Fibroblast of mammary gland (primary cell): ENCODE data around the gene GALNT10.

ENCODE experiments used
- DNase-seq: peaks from one replicate; pipeline ENCODE4 v3.0.0-alpha.2; 2010; ENCODE audit warnings: low read depth
- H3K4me3 ChIP-seq: 2 replicates; pipeline ENCODE4 v1.5.1; 2011; ENCODE audit warnings: low read depth, mild to moderate bottlenecking, low read length, moderate library complexity; ENCODE audit not compliant: control insufficient read depth
- TF ChIP-seq, protein P1 (sequence below): conservative IDR thresholded peaks from 2 replicates; pipeline ENCODE4 v1.5.1; 2011; ENCODE audit warnings: low read depth, low read length, inconsistent platforms; ENCODE audit not compliant: control insufficient read depth, insufficient read depth

GALNT10 gene

DNA sequence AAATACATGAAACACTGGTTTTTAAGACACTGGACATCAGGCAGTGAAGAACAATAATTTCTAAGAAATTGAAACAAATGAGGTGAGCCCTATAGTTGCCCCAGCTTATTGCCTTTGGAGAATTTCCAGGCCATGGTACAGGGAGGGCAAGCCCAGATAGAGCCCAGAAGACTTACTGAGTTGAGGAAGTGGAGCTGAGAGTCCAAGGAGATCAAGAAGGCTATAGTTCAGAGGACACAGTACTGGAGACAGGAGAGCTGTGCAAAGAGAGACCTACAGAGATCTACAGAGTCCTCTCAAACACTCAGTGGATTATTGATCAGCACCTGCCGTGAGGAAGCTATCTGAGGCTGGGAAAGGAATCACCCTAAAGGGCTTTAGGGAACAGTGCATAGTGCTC is 112.6 kb downstream of the GALNT10 start:
- no peak for DNase-seq
- no peak overlapping the region for H3K4me3 ChIP-seq
- TF ChIP-seq, protein P1, sequence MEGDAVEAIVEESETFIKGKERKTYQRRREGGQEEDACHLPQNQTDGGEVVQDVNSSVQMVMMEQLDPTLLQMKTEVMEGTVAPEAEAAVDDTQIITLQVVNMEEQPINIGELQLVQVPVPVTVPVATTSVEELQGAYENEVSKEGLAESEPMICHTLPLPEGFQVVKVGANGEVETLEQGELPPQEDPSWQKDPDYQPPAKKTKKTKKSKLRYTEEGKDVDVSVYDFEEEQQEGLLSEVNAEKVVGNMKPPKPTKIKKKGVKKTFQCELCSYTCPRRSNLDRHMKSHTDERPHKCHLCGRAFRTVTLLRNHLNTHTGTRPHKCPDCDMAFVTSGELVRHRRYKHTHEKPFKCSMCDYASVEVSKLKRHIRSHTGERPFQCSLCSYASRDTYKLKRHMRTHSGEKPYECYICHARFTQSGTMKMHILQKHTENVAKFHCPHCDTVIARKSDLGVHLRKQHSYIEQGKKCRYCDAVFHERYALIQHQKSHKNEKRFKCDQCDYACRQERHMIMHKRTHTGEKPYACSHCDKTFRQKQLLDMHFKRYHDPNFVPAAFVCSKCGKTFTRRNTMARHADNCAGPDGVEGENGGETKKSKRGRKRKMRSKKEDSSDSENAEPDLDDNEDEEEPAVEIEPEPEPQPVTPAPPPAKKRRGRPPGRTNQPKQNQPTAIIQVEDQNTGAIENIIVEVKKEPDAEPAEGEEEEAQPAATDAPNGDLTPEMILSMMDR, result no peak

DNA sequence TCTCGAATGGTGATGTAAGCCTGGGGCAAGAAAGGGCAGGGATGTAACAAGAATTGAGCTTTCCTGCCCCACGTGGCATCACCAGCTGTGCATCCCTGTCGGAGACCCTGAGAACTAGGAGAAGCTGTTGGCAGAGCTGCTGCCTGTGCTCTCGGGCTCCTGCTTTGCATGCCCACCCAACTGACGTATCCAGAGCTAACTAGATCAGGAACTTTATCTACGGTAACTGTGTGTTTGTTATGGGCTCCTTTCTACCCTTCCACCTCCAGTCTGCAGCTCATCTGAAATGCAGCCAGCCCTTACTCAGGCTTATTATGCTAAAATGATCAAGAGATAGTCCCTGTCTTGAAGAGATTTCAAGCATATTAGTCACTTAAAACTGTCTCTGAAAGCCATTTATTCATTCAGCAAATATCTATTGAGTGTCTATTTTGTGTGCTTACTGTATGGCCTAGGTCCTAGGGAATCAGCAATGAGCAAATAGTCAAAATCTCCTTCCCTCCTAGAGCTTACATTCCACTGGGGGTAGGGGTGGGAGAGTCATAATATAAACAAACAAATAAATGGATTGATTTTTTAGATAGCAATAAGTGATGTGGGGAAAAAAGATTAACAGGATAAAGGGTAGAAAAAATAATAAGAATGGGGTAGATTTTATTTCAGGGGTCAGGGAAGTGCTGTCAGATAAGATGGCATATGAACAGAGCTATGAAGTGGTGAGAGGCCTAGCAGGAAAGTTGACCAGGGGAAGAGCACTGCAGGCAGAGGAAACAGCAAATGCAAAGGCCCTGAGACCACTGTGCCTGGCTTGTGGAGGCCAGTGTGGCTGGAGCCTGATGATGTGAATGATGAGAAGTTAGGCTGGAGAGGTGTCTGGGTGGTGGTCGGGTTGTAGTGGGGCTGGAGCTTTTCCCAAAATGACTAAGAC is 118.2 kb downstream of the GALNT10 start:
- TF ChIP-seq, protein P1, result no peak
- no peak overlapping the region for H3K4me3 ChIP-seq
- peak; percentile 57 for DNase-seq

DNA sequence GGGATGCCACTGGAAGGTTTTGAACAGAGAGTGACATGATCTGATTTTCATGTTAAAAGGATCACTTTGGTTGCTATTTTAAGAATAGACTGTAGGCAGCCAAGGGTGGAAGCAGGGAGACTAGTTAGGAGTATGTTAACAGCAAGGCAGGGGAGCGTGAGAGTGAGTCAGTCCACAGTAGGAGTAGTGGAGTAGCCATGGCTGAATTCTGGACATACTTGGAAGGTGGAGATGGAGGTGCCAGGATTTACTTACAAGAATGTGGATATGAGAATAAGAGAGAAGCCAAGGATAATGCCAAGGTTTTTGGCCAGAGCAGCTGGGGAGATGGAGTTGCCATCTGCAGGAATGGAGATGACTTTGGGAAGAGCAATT is 118.8 kb downstream of the GALNT10 start:
- DNase-seq, result peak; percentile 22
- no peak overlapping the region for H3K4me3 ChIP-seq
- TF ChIP-seq, protein P1, result no peak

DNA sequence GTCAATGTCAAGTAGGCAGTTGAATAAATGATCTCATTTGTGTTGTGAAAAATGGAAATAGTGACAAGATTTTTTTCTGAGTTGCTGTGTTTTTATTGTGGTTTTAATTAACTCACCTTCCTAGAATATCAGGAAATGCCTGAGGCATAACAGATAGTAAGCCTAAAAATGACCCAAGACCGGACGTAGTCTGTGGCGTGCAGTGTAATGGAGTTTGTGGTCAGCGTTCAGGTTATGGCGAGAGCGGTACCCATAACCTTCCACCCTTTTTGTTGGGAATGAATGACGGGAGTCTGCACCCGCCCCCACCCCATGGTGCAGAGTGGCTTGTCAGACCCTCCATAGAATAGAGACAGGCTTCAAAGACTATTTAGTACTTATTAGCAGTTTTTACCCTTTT is 119.3 kb downstream of the GALNT10 start:
- H3K4me3 ChIP-seq, result no peak overlapping the region
- TF ChIP-seq, protein P1, result no peak
- DNase-seq, result no peak

DNA sequence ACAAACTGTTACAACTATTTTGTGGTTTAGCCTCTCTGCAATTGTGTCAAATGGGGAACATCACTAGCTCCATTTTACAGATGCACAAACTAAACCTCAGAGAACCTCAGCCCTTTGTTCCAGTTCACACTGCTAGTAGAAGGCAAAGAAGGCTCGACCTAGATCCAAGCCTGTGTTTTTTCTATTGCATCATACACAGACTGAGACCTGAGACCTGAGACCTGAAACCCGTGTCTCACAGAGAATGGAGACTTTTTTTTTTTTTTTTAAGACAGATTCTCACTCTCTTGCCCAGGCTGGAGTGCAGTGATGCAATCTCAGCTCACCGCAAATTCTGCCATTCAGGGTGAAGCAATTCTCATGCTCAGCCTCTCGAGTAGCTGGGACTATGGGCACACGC is 120.8 kb downstream of the GALNT10 start:
- no peak overlapping the region for H3K4me3 ChIP-seq
- TF ChIP-seq, protein P1, result no peak
- no peak for DNase-seq

DNA sequence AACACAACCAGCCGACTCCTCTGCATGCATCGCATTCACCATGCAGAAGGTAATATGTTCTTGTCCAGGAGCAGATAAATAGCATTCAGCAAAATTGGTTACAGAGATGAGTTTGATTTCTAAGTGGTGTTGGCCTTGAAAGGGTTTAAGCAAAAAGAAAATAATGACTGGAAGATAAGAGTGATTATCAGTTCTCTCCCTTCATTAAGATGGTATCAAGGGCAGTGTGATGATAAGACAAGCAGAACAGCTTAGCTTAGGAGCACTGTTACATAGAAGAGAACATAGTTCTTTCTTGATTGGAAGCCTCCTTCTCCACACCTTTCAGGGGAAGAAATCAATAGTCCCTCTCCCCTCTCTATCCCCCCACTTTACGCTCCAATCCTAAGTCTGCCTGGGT is 121.5 kb downstream of the GALNT10 start:
- no peak overlapping the region for H3K4me3 ChIP-seq
- no peak for DNase-seq
- TF ChIP-seq, protein P1, result no peak
